Activated CD4-positive, alpha-beta T cell treated with anti-CD3 and anti-CD28 coated beads for 48 hours (primary cell): ENCODE measurements around the gene GYG1.

Source experiments
- DNase-seq: peaks from one replicate; pipeline ENCODE4 v3.0.0-alpha.2; 2020

GYG1 gene

GRCh38 chr3:148990236-148990635 is 1.1 kb upstream of the GYG1 start:
- no peak for DNase-seq

GRCh38 chr3:148992027-148992634 is 791 bp downstream of the GYG1 start:
- peak; percentile 42 for DNase-seq

GRCh38 chr3:148992635-148993255 is 1.4 kb downstream of the GYG1 start:
- DNase-seq, result no peak

GRCh38 chr3:148997623-148998022 is 6.3 kb downstream of the GYG1 start:
- DNase-seq, result no peak

GRCh38 chr3:148998297-148998696 is 7.0 kb downstream of the GYG1 start:
- DNase-seq, result no peak

GRCh38 chr3:148998715-148999423 is 7.5 kb downstream of the GYG1 start:
- DNase-seq, result no peak

GRCh38 chr3:148999806-149000205 is 8.5 kb downstream of the GYG1 start:
- DNase-seq, result no peak

GRCh38 chr3:149000206-149000745 is 8.9 kb downstream of the GYG1 start:
- no peak for DNase-seq

GRCh38 chr3:149001727-149002126 is 10.4 kb downstream of the GYG1 start:
- no peak for DNase-seq

- no peak for DNase-seq
These were observed 12.4 kb downstream of the GYG1 start for GRCh38 chr3:149003653-149004305.

- DNase-seq, result no peak
These were observed 13.3 kb downstream of the GYG1 start for GRCh38 chr3:149004622-149005021.

- no peak for DNase-seq
These were observed 14.1 kb downstream of the GYG1 start for GRCh38 chr3:149005416-149005815.

- no peak for DNase-seq
These were observed 16.4 kb downstream of the GYG1 start for GRCh38 chr3:149007567-149008257.

- no peak for DNase-seq
These were observed 18.4 kb downstream of the GYG1 start for GRCh38 chr3:149009732-149010131.

GRCh38 chr3:149010504-149010951 is 19.2 kb downstream of the GYG1 start:
- no peak for DNase-seq

GRCh38 chr3:149010966-149011365 is 19.6 kb downstream of the GYG1 start:
- DNase-seq, result no peak

GRCh38 chr3:149011676-149012075 is 20.3 kb downstream of the GYG1 start:
- DNase-seq, result no peak

GRCh38 chr3:149013726-149014125 is 22.4 kb downstream of the GYG1 start:
- no peak for DNase-seq

GRCh38 chr3:149015393-149015792 is 24.1 kb downstream of the GYG1 start:
- no peak for DNase-seq

GRCh38 chr3:149016242-149016641 is 24.9 kb downstream of the GYG1 start:
- no peak for DNase-seq

- DNase-seq, result no peak
These were observed 25.6 kb downstream of the GYG1 start for GRCh38 chr3:149016669-149017541.

GRCh38 chr3:149018247-149018646 is 26.9 kb downstream of the GYG1 start:
- no peak for DNase-seq
